Measurements from ENCODE around the gene DUSP9. TPM values are rescaled to one million over a fixed set of nuclear protein-coding genes. Genes with fewer than 3 reads are reported as not detected.

Gene DUSP9
- total RNA-seq, 4 donors from 2014 or later = not detected

GRCh38 chrX:153640045-153640686 is 6.8 kb upstream of the DUSP9 start:
- TF ChIP-seq CTCF (IDR thresholded peaks at IDR 0.05) (no peak), POLR2A (IDR thresholded peaks at IDR 0.05) (no peak)
- Histone ChIP-seq H3K4me1 (peaks cover 0 to 7% of the 10 kb centered on the region in 2 donors), H3K27me3 (no peaks in the 10 kb centered on the region), H3K4me3 (replicated peaks in 1 of 3) (no peak overlapping the region), H3K36me3 (no peaks in the 10 kb centered on the region), H3K27ac (no peak overlapping the region), H3K9me3 (no peaks in the 10 kb centered on the region)
- WGBS, 2 donors = 70 to 100% methylated on average over 2 to 3 of the region's 23 CpGs
- no peak for DNase-seq
- intact Hi-C loops (cut with DNase I) = no loop called here

DNA sequence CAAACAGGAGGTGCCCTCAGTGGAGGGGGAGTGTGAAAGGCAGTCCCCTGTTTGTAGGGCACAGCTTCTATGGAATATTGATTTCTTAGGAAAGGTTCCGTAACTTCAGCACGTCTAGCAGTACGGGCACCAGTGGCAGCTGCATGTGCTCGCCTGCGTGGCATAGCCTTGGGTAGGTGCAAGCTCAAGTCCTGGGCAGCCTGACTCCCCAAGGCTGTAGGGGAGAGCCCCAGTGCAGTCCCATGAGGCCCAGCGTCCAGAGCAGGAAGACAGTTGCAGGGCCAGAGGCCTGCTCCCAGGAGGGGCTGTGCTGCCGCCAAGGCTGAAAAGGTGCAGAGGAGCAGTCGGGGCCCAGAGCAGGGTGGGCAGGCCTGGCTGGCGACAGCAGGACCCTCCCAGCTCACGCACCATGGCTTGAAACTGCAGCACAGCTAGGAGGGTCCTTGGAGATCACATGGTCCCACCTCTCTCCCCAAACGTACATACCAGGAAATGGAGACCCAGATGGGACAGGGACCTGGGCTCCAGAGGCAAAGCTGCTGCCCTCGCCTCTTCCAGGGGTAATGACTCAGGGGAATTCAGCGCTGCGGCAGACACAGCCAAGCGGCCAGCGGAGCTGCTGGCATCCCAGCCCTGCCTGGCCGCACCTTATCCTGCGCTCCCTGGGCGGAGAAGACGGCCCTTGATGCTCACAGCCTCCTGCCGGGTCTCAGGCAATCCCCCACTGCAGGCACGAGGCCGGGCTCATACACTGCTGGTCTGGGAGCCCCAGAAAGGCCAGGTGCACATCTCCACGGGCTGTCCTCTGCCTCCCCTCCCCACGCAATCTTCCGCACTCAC is 6.0 kb upstream of the DUSP9 start:
- H3K4me1 ChIP-seq = peaks cover 0 to 7% of the 10 kb centered on the region in 2 donors
- no peak for DNase-seq
- no peaks in the 10 kb centered on the region for H3K9me3 ChIP-seq
- intact Hi-C loops (cut with DNase I) = no loop called here
- 64 to 73% methylated on average over 3 to 7 of the region's 26 CpGs for WGBS, 2 donors
- H3K4me3 ChIP-seq (replicated peaks in 1 of 3) = no peak overlapping the region
- H3K36me3 ChIP-seq = no peaks in the 10 kb centered on the region
- no peak overlapping the region for H3K27ac ChIP-seq
- H3K27me3 ChIP-seq = peaks cover 1% of the 10 kb centered on the region
- TF ChIP-seq POLR2A (IDR thresholded peaks at IDR 0.05) = no peak

- no peak for DNase-seq
- intact Hi-C loops (cut with DNase I) = no loop called here
- no peak overlapping the region for H3K4me3 ChIP-seq (replicated peaks in 1 of 3)
- H3K9me3 ChIP-seq = no peaks in the 10 kb centered on the region
- H3K27me3 ChIP-seq = peaks cover 8% of the 10 kb centered on the region
- TF ChIP-seq CTCF (IDR thresholded peaks at IDR 0.05) = no peak
- no peaks in the 10 kb centered on the region for H3K36me3 ChIP-seq
- H3K27ac ChIP-seq = no peak overlapping the region
- H3K4me1 ChIP-seq = peaks cover 0 to 7% of the 10 kb centered on the region in 2 donors
- WGBS, 2 donors = 0 to 8% methylated on average over 3 to 8 of the region's 8 CpGs
These were observed 5.4 kb upstream of the DUSP9 start for GRCh38 chrX:153641627-153642026.

GRCh38 chrX:153642051-153642654 is 4.8 kb upstream of the DUSP9 start:
- Histone ChIP-seq H3K27ac (no peak overlapping the region), H3K4me1 (peaks cover 0 to 12% of the 10 kb centered on the region in 2 donors), H3K4me3 (replicated peaks in 1 of 3) (no peak overlapping the region), H3K36me3 (no peaks in the 10 kb centered on the region), H3K9me3 (no peaks in the 10 kb centered on the region), H3K27me3 (peaks cover 10% of the 10 kb centered on the region)
- intact Hi-C loops (cut with DNase I) = no loop called here
- no peak for DNase-seq
- no CpG with 5 or more reads among the region's 62 CpGs for WGBS, 2 donors
- TF ChIP-seq POLR2A (IDR thresholded peaks at IDR 0.05) (no peak), CTCF (IDR thresholded peaks at IDR 0.05) (no peak)

GRCh38 chrX:153642655-153643430 is 4.2 kb upstream of the DUSP9 start:
- H3K36me3 ChIP-seq = no peaks in the 10 kb centered on the region
- peaks cover 0 to 16% of the 10 kb centered on the region in 2 donors for H3K4me1 ChIP-seq
- intact Hi-C loops (cut with DNase I) = no loop called here
- 3 to 10% methylated on average over 2 to 14 of the region's 48 CpGs for WGBS, 2 donors
- TF ChIP-seq CTCF (IDR thresholded peaks at IDR 0.05) (no peak), POLR2A (IDR thresholded peaks at IDR 0.05) (no peak)
- H3K4me3 ChIP-seq (replicated peaks in 1 of 3) = no peak overlapping the region
- no peaks in the 10 kb centered on the region for H3K9me3 ChIP-seq
- H3K27me3 ChIP-seq = peaks cover 10% of the 10 kb centered on the region
- DNase-seq = no peak
- H3K27ac ChIP-seq = no peak overlapping the region

Measured in thyroid gland (tissue), 4 donors.